WTC11 (cell line): ENCODE results near the gene ARHGAP6. TPM values are rescaled to one million over a fixed set of nuclear protein-coding genes. Genes with fewer than 3 reads are reported as not detected.

Experiments
- ATAC-seq: fragments of 200-7000 bp; cut with Tn5 transposase; 2 replicates; pipeline ENCODE4 v1.10.0; 2021; ENCODE audit warnings: mild to moderate bottlenecking, moderate library complexity
- CTCF ChIA-PET: fragments of 300-600 bp; sonication (Branson Sonifier 250); formaldehyde crosslinking; loops from one replicate; lab custom pipeline; 2021; ENCODE audit warnings: antibody characterized with exemption; lab: Charles Lee
- POLR2A ChIA-PET: fragments of 350-600 bp; sonication (Branson Sonifier 250); formaldehyde crosslinking; loops from one replicate; lab custom pipeline; 2021; ENCODE audit warnings: antibody characterized with exemption; lab: Charles Lee
- DNase-seq: peaks from one replicate; pipeline ENCODE4 v3.0.0; 2021; ENCODE audit warnings: low spot score
- H3K27ac Mint-ChIP-seq: 2 replicates; pipeline ENCODE4 v1.8.0; 2021; ENCODE audit warnings: mixed read lengths
- H3K27me3 Mint-ChIP-seq: 2 replicates; pipeline ENCODE4 v1.8.0; 2021; ENCODE audit warnings: low read depth, mild to moderate bottlenecking, moderate library complexity, mixed read lengths
- H3K36me3 Mint-ChIP-seq: 2 replicates; pipeline ENCODE4 v1.8.0; 2021; ENCODE audit warnings: mixed read lengths
- H3K4me1 Mint-ChIP-seq: 2 replicates; pipeline ENCODE4 v1.8.0; 2022; ENCODE audit warnings: mixed read lengths
- H3K4me3 Mint-ChIP-seq: 2 replicates; pipeline ENCODE4 v1.8.0; 2021; ENCODE audit warnings: mild to moderate bottlenecking, moderate library complexity, mixed read lengths
- H3K9me3 Mint-ChIP-seq: 2 replicates; pipeline ENCODE4 v1.8.0; 2021; ENCODE audit warnings: mixed read lengths
- CREB1 ChIP-seq: sonication (generic); formaldehyde crosslinking; IDR thresholded peaks from 2 replicates; pipeline ENCODE4 v1.8.0; 2023; ENCODE audit warnings: mild to moderate bottlenecking, missing genetic modification reagents
- EMX1 ChIP-seq: fragments of 250-450 bp; sonication (Bioruptor Pico); IDR thresholded peaks from 2 replicates; pipeline ENCODE4 v1.8.0; 2021; ENCODE audit warnings: mild to moderate bottlenecking
- FOXP1 ChIP-seq: sonication (generic); formaldehyde crosslinking; IDR thresholded peaks from 2 replicates; pipeline ENCODE4 v1.8.0; 2022; ENCODE audit warnings: missing genetic modification reagents, mild to moderate bottlenecking, moderate library complexity, borderline replicate concordance
- IRF2 ChIP-seq: sonication (generic); formaldehyde crosslinking; IDR thresholded peaks from 2 replicates; pipeline ENCODE4 v1.8.0; 2022; ENCODE audit warnings: low read depth, missing genetic modification reagents, borderline replicate concordance
- MXD4 ChIP-seq: fragments of 250-450 bp; sonication (Bioruptor Pico); IDR thresholded peaks from 2 replicates; pipeline ENCODE4 v1.8.0; 2021; ENCODE audit warnings: mild to moderate bottlenecking, moderate library complexity, borderline replicate concordance
- NFE2L1 ChIP-seq: sonication (generic); formaldehyde crosslinking; IDR thresholded peaks from 2 replicates; pipeline ENCODE4 v1.8.1; 2023; ENCODE audit warnings: missing genetic modification reagents
- NR2C2 ChIP-seq: sonication (generic); formaldehyde crosslinking; IDR thresholded peaks from 2 replicates; pipeline ENCODE4 v1.8.0; 2022; ENCODE audit warnings: mild to moderate bottlenecking, missing genetic modification reagents
- OVOL2 ChIP-seq: fragments of 250-450 bp; sonication (Bioruptor Pico); IDR thresholded peaks from 2 replicates; pipeline ENCODE4 v1.9.0; 2021; ENCODE audit warnings: mild to moderate bottlenecking, borderline replicate concordance
- RELA ChIP-seq: sonication (generic); formaldehyde crosslinking; IDR thresholded peaks from 2 replicates; pipeline ENCODE4 v1.8.1; 2022; ENCODE audit warnings: missing genetic modification reagents, mild to moderate bottlenecking, borderline replicate concordance
- TEAD4 ChIP-seq: sonication (generic); formaldehyde crosslinking; IDR thresholded peaks from 2 replicates; pipeline ENCODE4 v1.8.0; 2022; ENCODE audit warnings: mild to moderate bottlenecking, missing genetic modification reagents
- ZNF317 ChIP-seq: sonication (generic); formaldehyde crosslinking; IDR thresholded peaks from 2 replicates; pipeline ENCODE4 v1.8.1; 2023; ENCODE audit warnings: low read depth, mild to moderate bottlenecking, moderate library complexity, missing genetic modification reagents, borderline replicate concordance
- ZNF396 ChIP-seq: fragments of 250-450 bp; sonication (Bioruptor Pico); IDR thresholded peaks from 2 replicates; pipeline ENCODE4 v1.8.0; 2021; ENCODE audit warnings: mild to moderate bottlenecking, moderate library complexity, borderline replicate concordance
- ZNF423 ChIP-seq: fragments of 250-450 bp; sonication (Bioruptor Pico); IDR thresholded peaks from 2 replicates; pipeline ENCODE4 v2.1.2; 2022; ENCODE audit warnings: mild to moderate bottlenecking, moderate library complexity
- total RNA-seq: library from RNA; stranded (reverse); gene quantifications from 3 replicates; pipeline ENCODE4 v1.2.3, GENCODE V29; 2021
- TF ChIP-seq, protein P1 (sequence below): fragments of 250-450 bp; sonication (Bioruptor Pico); IDR thresholded peaks from 2 replicates; pipeline ENCODE4 v2.1.2; 2022; ENCODE audit warnings: mild to moderate bottlenecking, moderate library complexity
- TF ChIP-seq, protein P2 (sequence below): fragments of 250-450 bp; sonication (Bioruptor Pico); conservative IDR thresholded peaks from 2 replicates; pipeline ENCODE4 v1.9.0; 2021; ENCODE audit warnings: mild to moderate bottlenecking
- TF ChIP-seq, protein P3 (sequence below): sonication (generic); formaldehyde crosslinking; IDR thresholded peaks from 2 replicates; pipeline ENCODE4 v1.8.1; 2022; ENCODE audit warnings: low read depth, mild to moderate bottlenecking, moderate library complexity, missing genetic modification reagents, borderline replicate concordance
- TF ChIP-seq, protein P4 (sequence below): sonication (generic); formaldehyde crosslinking; IDR thresholded peaks from 2 replicates; pipeline ENCODE4 v1.8.0; 2022; ENCODE audit warnings: mild to moderate bottlenecking, missing genetic modification reagents
- TF ChIP-seq, protein P5 (sequence below): sonication (generic); formaldehyde crosslinking; IDR thresholded peaks from 2 replicates; pipeline ENCODE4 v1.8.0; 2023; ENCODE audit warnings: missing genetic modification reagents, mild to moderate bottlenecking, borderline replicate concordance
- TF ChIP-seq, protein P6 (sequence below): sonication (generic); formaldehyde crosslinking; IDR thresholded peaks from 2 replicates; pipeline ENCODE4 v1.8.0; 2022; ENCODE audit warnings: mild to moderate bottlenecking, missing genetic modification reagents
- TF ChIP-seq, protein P7 (sequence below): sonication (generic); formaldehyde crosslinking; IDR thresholded peaks from 2 replicates; pipeline ENCODE4 v1.8.0; 2022; ENCODE audit warnings: mild to moderate bottlenecking, missing genetic modification reagents

The ARHGAP6 gene
- total RNA-seq, 1 experiment from 2014 or later = 1.0 TPM

DNA sequence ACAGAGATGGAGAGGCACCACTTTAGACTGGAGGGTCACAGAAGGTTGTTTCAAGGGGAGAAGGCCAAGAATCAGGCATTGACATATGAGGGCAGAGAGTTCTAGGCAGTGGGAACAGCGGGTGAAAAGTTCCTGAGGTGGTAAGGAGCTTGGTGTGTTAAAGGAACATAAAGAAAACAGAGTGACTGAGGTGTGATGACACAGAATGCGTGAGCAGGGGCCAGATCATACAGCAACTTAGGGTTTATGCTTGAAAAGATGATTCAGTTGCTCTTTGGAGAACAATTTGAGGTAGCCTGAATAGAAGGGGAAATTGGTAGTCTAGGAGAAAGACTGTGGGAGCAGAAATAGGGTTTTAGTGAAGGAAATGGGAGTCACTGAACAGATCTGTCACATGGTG is 193.3 kb downstream of the ARHGAP6 start (continued):
- TF ChIP-seq, protein P1, sequence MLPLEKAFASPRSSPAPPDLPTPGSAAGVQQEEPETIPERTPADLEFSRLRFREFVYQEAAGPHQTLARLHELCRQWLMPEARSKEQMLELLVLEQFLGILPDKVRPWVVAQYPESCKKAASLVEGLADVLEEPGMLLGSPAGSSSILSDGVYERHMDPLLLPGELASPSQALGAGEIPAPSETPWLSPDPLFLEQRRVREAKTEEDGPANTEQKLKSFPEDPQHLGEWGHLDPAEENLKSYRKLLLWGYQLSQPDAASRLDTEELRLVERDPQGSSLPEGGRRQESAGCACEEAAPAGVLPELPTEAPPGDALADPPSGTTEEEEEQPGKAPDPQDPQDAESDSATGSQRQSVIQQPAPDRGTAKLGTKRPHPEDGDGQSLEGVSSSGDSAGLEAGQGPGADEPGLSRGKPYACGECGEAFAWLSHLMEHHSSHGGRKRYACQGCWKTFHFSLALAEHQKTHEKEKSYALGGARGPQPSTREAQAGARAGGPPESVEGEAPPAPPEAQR (CRISPR knock-in tag) = no peak
- TF ChIP-seq EMX1 (CRISPR knock-in tag) (no peak), OVOL2 (CRISPR knock-in tag) (no peak)

DNA sequence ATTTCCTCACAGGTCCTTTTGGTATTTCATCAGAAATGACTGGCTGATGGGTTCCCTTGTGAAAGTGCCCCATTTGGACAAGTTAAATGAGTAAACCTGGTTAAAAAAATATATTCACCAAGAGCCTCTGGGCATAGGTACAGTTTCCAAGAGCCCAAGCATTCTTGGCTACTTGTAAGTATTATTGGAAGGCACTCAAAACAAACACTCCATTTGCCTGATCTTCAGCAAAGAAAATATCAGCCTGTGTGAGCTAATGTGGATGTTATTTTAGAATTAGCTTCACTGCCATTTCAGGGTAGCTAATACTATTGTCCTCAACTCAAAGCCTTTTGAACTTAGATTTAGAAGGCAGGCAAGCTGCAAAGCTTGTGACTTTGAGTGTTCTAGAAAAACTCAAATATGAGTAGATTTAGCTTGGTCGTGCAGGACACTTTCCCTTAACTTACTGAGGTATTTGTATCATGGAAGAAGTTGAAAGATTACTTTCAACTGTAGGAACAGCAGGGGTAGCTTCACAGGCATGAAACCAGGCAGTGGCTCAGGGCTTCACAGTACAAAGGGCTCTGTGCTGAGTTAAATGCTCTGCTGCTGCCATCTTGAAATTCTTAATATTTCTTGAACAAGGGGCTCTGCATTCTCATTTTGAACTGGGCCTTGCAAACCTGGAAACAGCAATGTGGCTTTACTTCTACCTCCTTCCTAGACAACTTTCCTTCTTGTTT is 195.3 kb downstream of the ARHGAP6 start:
- Mint-ChIP-seq H3K4me1 (no peaks in the 10 kb centered on the region), H3K36me3 (no peaks in the 10 kb centered on the region), H3K27ac (no peak overlapping the region), H3K9me3 (no peaks in the 10 kb centered on the region), H3K4me3 (no peak overlapping the region), H3K27me3 (no peaks in the 10 kb centered on the region)
- ChIA-PET CTCF (interaction anchor here (0.8 kb wide), 1 partner anchor 10 kb away, joined by 3 read pairs; no protein-coding TSS in a partner anchor), POLR2A (no interaction called here)
- DNase-seq (no peak), ATAC-seq (no peak)
- TF ChIP-seq RELA (CRISPR knock-in tag) (no peak), CREB1 (no peak), TEAD4 (no peak), ZNF423 (CRISPR knock-in tag) (no peak), ZNF317 (no peak), IRF2 (CRISPR knock-in tag) (no peak), NR2C2 (CRISPR knock-in tag) (no peak), NFE2L1 (CRISPR knock-in tag) (no peak), OVOL2 (CRISPR knock-in tag) (no peak), MXD4 (CRISPR knock-in tag) (no peak), ZNF396 (CRISPR knock-in tag) (no peak), FOXP1 (CRISPR knock-in tag) (no peak)
- TF ChIP-seq, protein P2, sequence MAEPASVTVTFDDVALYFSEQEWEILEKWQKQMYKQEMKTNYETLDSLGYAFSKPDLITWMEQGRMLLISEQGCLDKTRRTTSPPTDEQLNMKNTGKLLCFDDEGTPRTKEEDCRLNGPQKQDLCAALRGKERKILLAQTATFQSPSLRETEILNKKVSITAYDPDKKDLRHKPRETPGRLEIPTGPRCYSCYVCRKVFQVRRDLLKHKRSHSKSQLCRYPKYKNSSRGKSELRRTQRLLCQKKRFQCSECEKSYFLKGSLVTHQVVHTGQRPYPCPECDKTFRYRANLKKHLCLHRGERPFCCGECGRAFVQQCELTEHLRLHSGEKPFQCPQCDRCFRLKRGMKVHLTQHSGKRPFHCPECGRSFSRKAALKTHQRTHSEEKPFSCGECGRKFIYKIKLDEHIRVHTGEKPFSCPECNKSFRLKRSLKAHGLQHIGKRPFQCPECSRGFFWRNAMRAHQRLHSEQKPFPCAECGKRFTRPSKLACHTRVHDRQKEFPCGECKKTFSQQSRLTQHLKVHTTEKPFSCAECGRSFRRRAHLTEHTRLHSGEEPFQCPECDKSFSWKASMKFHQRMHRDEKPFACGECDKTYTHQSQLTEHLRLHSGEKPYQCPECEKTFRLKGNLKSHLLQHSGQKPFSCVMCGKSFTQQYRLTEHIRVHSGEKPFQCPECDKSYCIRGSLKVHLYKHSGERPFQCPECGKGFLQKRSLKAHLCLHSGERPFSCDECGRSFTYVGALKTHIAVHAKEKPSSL = no peak
- TF ChIP-seq, protein P3, sequence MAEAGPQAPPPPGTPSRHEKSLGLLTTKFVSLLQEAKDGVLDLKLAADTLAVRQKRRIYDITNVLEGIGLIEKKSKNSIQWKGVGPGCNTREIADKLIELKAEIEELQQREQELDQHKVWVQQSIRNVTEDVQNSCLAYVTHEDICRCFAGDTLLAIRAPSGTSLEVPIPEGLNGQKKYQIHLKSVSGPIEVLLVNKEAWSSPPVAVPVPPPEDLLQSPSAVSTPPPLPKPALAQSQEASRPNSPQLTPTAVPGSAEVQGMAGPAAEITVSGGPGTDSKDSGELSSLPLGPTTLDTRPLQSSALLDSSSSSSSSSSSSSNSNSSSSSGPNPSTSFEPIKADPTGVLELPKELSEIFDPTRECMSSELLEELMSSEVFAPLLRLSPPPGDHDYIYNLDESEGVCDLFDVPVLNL (CRISPR knock-in tag) = no peak
- TF ChIP-seq, protein P4, sequence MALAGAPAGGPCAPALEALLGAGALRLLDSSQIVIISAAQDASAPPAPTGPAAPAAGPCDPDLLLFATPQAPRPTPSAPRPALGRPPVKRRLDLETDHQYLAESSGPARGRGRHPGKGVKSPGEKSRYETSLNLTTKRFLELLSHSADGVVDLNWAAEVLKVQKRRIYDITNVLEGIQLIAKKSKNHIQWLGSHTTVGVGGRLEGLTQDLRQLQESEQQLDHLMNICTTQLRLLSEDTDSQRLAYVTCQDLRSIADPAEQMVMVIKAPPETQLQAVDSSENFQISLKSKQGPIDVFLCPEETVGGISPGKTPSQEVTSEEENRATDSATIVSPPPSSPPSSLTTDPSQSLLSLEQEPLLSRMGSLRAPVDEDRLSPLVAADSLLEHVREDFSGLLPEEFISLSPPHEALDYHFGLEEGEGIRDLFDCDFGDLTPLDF = no peak
- TF ChIP-seq, protein P5, sequence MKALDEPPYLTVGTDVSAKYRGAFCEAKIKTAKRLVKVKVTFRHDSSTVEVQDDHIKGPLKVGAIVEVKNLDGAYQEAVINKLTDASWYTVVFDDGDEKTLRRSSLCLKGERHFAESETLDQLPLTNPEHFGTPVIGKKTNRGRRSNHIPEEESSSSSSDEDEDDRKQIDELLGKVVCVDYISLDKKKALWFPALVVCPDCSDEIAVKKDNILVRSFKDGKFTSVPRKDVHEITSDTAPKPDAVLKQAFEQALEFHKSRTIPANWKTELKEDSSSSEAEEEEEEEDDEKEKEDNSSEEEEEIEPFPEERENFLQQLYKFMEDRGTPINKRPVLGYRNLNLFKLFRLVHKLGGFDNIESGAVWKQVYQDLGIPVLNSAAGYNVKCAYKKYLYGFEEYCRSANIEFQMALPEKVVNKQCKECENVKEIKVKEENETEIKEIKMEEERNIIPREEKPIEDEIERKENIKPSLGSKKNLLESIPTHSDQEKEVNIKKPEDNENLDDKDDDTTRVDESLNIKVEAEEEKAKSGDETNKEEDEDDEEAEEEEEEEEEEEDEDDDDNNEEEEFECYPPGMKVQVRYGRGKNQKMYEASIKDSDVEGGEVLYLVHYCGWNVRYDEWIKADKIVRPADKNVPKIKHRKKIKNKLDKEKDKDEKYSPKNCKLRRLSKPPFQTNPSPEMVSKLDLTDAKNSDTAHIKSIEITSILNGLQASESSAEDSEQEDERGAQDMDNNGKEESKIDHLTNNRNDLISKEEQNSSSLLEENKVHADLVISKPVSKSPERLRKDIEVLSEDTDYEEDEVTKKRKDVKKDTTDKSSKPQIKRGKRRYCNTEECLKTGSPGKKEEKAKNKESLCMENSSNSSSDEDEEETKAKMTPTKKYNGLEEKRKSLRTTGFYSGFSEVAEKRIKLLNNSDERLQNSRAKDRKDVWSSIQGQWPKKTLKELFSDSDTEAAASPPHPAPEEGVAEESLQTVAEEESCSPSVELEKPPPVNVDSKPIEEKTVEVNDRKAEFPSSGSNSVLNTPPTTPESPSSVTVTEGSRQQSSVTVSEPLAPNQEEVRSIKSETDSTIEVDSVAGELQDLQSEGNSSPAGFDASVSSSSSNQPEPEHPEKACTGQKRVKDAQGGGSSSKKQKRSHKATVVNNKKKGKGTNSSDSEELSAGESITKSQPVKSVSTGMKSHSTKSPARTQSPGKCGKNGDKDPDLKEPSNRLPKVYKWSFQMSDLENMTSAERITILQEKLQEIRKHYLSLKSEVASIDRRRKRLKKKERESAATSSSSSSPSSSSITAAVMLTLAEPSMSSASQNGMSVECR = no peak
- TF ChIP-seq, protein P6, sequence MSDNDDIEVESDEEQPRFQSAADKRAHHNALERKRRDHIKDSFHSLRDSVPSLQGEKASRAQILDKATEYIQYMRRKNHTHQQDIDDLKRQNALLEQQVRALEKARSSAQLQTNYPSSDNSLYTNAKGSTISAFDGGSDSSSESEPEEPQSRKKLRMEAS (CRISPR knock-in tag) = no peak
- TF ChIP-seq, protein P7, sequence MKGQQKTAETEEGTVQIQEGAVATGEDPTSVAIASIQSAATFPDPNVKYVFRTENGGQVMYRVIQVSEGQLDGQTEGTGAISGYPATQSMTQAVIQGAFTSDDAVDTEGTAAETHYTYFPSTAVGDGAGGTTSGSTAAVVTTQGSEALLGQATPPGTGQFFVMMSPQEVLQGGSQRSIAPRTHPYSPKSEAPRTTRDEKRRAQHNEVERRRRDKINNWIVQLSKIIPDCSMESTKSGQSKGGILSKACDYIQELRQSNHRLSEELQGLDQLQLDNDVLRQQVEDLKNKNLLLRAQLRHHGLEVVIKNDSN (CRISPR knock-in tag) = no peak
